Thoracic aorta (tissue), 2 donors: ENCODE data around the gene GNB1L. TPM values are rescaled to one million over a fixed set of nuclear protein-coding genes. Genes with fewer than 3 reads are reported as not detected.
"Not testable (repeated sequence)": the region's sequence is repeated elsewhere in the genome, so short reads cannot be mapped to it uniquely, and the experiment has no call there.

Experiments
- ATAC-seq: fragments of 150-250 bp; one replicate; pipeline ENCODE4 v1.8.0; 2017; ENCODE audit warnings: low read depth; ENCODE audit not compliant: insufficient number of reproducible peaks, low FRiP score
- DNase-seq: peaks from one replicate; pipeline ENCODE4 v3.0.0-alpha.2; 2020; ENCODE audit warnings: low spot score
- H3K27ac ChIP-seq, 2 donors: fragments of 200-600 bp; sonication (generic); 1 replicate in 1 of 2; 2 replicates in 1 of 2; pipeline ENCODE4 v1.5.1; 2016; ENCODE audit warnings: mild to moderate bottlenecking in 2 of 2, moderate library complexity in 2 of 2
- H3K27me3 ChIP-seq: fragments of 200-600 bp; sonication (generic); replicated peaks from 2 replicates; pipeline ENCODE4 v1.6.0; 2016; ENCODE audit warnings: mild to moderate bottlenecking; ENCODE audit not compliant: insufficient read depth
- H3K36me3 ChIP-seq: fragments of 200-600 bp; sonication (generic); one replicate; pipeline ENCODE4 v1.5.1; 2016
- H3K4me1 ChIP-seq, 2 donors: fragments of 200-600 bp; sonication (generic); 1 replicate in 1 of 2; 2 replicates in 1 of 2; pipeline versions ENCODE4 v1.5.1 to v1.6.0; 2016; ENCODE audit warnings: low read depth in 2 of 2, mild to moderate bottlenecking in 1 of 2; ENCODE audit not compliant: control insufficient read depth in 1 of 2
- H3K4me3 ChIP-seq: fragments of 200-600 bp; sonication (generic); 2 replicates; pipeline ENCODE4 v1.5.1; 2016; ENCODE audit warnings: mild to moderate bottlenecking
- H3K9me3 ChIP-seq: fragments of 200-600 bp; sonication (generic); 2 replicates; pipeline ENCODE4 v1.5.1; 2016
- total RNA-seq, 2 donors: library from RNA; depleted of rRNA; stranded (reverse); fragments of >200 nt; gene quantifications; one replicate each; pipeline versions ENCODE4 v1.1.0 to v1.2.3, GENCODE V29; 2016
- TF ChIP-seq, protein P1 (sequence below): fragments of 200-600 bp; sonication (generic); IDR thresholded peaks from one replicate; pipeline ENCODE4 v1.5.1; 2019; ENCODE audit warnings: antibody characterized with exemption

Gene GNB1L
- total RNA-seq, 2 donors from 2014 or later = 2.3 to 7.7 TPM

DNA sequence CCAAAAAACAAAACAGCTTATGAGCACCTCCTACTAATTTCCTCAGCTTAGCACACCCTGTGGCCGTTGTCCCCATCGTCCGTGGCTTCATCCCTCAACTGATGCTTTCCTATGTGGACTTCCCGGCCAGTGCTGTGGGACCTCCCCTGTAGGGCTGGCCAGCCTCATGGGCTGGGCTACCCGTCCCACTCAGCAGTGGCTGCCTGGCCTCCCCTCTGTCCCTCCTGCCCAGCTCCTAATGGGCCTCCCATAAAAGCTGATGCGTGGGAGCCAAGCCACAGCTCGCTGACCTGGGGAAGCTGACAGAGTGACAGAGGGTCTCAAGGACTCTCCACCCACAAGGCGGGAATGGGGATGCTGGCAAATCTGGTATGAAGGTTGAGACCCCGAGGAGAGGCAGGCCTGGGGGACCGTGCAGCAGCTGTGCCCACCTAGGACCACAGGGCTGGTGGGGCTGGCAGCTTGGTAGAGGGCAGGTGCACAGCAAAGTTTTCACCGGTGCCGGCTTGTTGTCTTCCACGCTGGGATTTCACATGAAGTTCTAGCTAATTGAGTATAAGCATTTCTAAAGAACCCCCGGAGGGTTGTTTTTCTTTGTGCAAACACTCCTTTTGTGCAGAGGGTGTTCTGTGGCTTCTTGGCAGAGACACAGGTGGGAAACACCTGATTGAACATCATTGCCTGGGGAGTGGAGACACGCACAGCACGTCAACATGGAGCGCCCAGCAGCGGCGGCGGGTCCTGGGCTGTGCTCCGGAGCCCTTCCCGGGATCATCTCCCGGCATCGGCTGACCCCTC, 70.9 kb downstream of the GNB1L start:
- no peak for ATAC-seq
- no peak overlapping the region for H3K27ac ChIP-seq
- H3K4me1 ChIP-seq = no peaks in the 10 kb centered on the region
- peaks cover 5% of the 10 kb centered on the region for H3K27me3 ChIP-seq
- H3K9me3 ChIP-seq = no peaks in the 10 kb centered on the region
- no peak overlapping the region for H3K4me3 ChIP-seq
- no peak for DNase-seq
- TF ChIP-seq, protein P1, sequence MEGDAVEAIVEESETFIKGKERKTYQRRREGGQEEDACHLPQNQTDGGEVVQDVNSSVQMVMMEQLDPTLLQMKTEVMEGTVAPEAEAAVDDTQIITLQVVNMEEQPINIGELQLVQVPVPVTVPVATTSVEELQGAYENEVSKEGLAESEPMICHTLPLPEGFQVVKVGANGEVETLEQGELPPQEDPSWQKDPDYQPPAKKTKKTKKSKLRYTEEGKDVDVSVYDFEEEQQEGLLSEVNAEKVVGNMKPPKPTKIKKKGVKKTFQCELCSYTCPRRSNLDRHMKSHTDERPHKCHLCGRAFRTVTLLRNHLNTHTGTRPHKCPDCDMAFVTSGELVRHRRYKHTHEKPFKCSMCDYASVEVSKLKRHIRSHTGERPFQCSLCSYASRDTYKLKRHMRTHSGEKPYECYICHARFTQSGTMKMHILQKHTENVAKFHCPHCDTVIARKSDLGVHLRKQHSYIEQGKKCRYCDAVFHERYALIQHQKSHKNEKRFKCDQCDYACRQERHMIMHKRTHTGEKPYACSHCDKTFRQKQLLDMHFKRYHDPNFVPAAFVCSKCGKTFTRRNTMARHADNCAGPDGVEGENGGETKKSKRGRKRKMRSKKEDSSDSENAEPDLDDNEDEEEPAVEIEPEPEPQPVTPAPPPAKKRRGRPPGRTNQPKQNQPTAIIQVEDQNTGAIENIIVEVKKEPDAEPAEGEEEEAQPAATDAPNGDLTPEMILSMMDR = no peak
- H3K36me3 ChIP-seq = no peaks in the 10 kb centered on the region

DNA sequence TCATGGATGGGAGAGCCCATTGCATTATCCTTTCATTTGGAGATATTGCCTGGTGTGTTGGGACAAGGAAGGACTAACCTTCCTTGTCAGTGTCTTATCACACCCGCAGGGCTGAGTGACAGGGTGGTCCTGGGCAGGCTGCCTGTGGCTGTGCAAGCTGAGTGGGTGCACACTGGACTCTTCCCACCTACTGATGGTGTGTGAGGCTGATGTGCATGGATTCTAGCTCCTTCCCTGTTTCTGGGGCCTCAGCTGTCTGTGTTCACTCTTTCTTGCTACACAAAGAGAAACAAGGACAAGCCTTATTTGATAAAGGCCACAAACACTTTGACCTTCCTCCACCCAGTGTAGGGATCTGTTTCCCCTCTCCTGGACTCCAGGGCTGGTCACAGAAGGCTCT, 72.1 kb downstream of the GNB1L start:
- H3K27ac ChIP-seq = no peak overlapping the region
- no peaks in the 10 kb centered on the region for H3K36me3 ChIP-seq
- TF ChIP-seq, protein P1 = no peak
- no peaks in the 10 kb centered on the region for H3K4me1 ChIP-seq
- no peak overlapping the region for H3K4me3 ChIP-seq
- DNase-seq = no peak
- H3K9me3 ChIP-seq = no peaks in the 10 kb centered on the region
- no peak for ATAC-seq
- H3K27me3 ChIP-seq = peaks cover 5% of the 10 kb centered on the region

DNA sequence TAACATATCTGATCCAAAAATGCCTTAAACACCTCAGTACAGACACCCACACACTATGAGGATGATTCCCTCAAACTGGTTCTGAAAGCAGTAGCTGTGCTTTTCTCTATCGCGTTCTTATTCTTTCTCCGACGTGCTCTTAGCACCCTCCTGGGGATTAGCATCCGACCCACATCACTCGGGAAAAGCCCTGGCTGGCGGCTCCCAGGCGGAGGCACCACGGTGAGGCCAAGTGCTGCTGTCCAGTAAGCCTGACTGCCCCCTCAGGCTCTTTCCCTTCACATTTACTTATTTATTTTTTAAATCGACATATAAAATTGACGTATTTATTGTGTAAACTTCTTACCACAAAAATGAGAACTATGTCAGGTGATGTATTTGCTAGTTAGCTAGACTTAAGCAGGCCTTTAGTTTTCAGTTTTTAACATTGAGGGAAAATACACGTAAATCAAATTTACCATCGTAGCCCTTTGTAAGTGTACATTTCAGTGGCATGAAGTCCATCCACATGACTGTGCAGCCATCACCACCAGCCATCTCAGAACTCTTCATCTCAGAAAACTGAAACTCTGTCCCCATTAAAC, 74.9 kb downstream of the GNB1L start:
- Histone ChIP-seq H3K36me3 (no peaks in the 10 kb centered on the region), H3K27me3 (peaks cover 5% of the 10 kb centered on the region), H3K4me3 (no peak overlapping the region), H3K4me1 (no peaks in the 10 kb centered on the region), H3K9me3 (no peaks in the 10 kb centered on the region), H3K27ac (no peak overlapping the region)
- DNase-seq = no peak
- TF ChIP-seq, protein P1 = no peak
- no peak for ATAC-seq

DNA sequence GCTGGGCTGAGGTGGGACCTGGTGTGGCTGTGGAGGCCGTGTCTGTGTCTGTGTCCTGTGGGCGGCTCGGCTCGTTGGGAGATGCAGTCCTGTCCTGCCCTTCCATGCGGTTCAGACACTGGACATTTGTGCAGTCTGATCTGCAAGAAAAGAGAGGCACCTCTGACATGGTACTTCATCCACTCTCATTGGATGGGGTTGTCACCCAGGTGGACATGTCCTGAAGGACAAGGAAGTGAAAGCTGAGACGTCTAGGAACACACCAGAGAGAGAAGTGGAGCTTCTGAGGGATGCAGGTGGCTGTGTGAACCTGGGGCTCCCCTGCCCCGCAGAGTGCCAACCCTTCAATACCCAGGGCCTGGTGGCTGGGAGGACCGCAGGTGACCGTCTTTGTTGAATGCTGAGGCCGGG, 75.7 kb downstream of the GNB1L start:
- Histone ChIP-seq H3K9me3 (no peaks in the 10 kb centered on the region), H3K27me3 (peaks cover 5% of the 10 kb centered on the region), H3K36me3 (no peaks in the 10 kb centered on the region), H3K4me1 (no peaks in the 10 kb centered on the region), H3K4me3 (no peak overlapping the region), H3K27ac (no peak overlapping the region)
- no peak for ATAC-seq
- TF ChIP-seq, protein P1 = no peak
- DNase-seq = no peak

DNA sequence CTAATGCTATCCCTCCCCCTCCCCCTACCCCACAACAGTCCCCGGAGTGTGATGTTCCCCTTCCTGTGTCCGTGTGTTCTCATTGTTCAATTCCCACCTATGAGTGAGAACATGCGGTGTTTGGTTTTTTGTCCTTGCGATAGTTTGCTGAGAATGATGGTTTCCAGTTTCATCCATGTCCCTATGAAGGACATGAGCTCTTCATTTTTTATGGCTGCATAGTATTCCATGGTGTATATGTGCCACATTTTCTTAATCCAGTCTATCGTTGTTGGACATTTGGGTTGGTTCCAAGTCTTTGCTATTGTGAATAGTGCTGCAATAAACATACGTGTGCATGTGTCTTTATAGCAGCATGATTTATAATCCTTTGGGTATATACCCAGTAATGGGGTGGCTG, 77.5 kb downstream of the GNB1L start:
- H3K27ac ChIP-seq, ATAC-seq, DNase-seq, H3K9me3 ChIP-seq, H3K27me3 ChIP-seq, H3K4me1 ChIP-seq, H3K36me3 ChIP-seq, H3K4me3 ChIP-seq: not testable (repeated sequence)
